B cell (primary cell): ENCODE data around the gene ERC2. TPM values are rescaled to one million over a fixed set of nuclear protein-coding genes. Genes with fewer than 3 reads are reported as not detected.

ENCODE experiments used
- ATAC-seq: fragments of 200-7000 bp; cut with Tn5 transposase; one replicate; pipeline ENCODE4 v1.10.0; 2021; ENCODE audit warnings: low read depth, mild to moderate bottlenecking, moderate number of reproducible peaks, moderate library complexity
- CTCF ChIA-PET: fragments of 350-600 bp; sonication (Branson Sonifier 250); formaldehyde crosslinking; loops from one replicate; lab custom pipeline; 2021; ENCODE audit warnings: antibody characterized with exemption, inconsistent platforms; lab: Charles Lee
- POLR2A ChIA-PET: fragments of 350-600 bp; sonication (Branson Sonifier 250); formaldehyde crosslinking; loops from one replicate; lab custom pipeline; 2021; ENCODE audit warnings: antibody characterized with exemption; lab: Charles Lee
- DNase-seq: peaks from one replicate; pipeline ENCODE4 v3.0.0; 2013
- H2AFZ ChIP-seq: 2 replicates; pipeline ENCODE4 v1.6.1; 2012; ENCODE audit warnings: mild to moderate bottlenecking, low read depth, low read length; ENCODE audit not compliant: insufficient read depth, poor library complexity, severe bottlenecking
- H3K27ac ChIP-seq, 2 donors: 1 replicate in 1 of 2; 2 replicates in 1 of 2; pipeline ENCODE4 v1.5.1; 2012 to 2013; ENCODE audit warnings: low read length in 2 of 2, mild to moderate bottlenecking in 2 of 2, moderate library complexity in 1 of 2
- H3K27me3 ChIP-seq, 4 experiments: fragments of 200-600 bp in 1 of 4; sonication (generic) in 1 of 4; replicated peaks in 1 of 4; 1 replicate in 2 of 4; 2 replicates in 2 of 4; pipeline versions ENCODE4 v1.6.1 to v1.7.0; 2013 to 2016; ENCODE audit warnings: low read length in 3 of 4, mild to moderate bottlenecking in 2 of 4, mixed read lengths in 1 of 4, moderate library complexity in 1 of 4; ENCODE audit not compliant: insufficient read depth in 4 of 4, control insufficient read depth in 3 of 4; ENCODE audit errors: control extremely low read depth in 1 of 4
- H3K36me3 ChIP-seq, 2 experiments: replicated peaks in 1 of 2; 1 replicate in 1 of 2; 2 replicates in 1 of 2; pipeline versions ENCODE4 v1.6.1 to v1.7.1; 2013; ENCODE audit warnings: low read length in 1 of 2; ENCODE audit not compliant: insufficient read depth in 2 of 2, control insufficient read depth in 1 of 2; ENCODE audit errors: control extremely low read depth in 1 of 2, extremely low read depth in 1 of 2
- H3K4me1 ChIP-seq, 2 donors: fragments of 200-600 bp in 1 of 2; sonication (generic) in 1 of 2; 1 replicate in 1 of 2; 2 replicates in 1 of 2; pipeline versions ENCODE4 v1.5.1 to v1.6.1; 2013 to 2017; ENCODE audit warnings: low read length in 2 of 2; ENCODE audit not compliant: control insufficient read depth in 2 of 2, insufficient read depth in 2 of 2
- H3K4me2 ChIP-seq: replicated peaks from 2 replicates; pipeline ENCODE3; 2012; ENCODE audit warnings: mild to moderate bottlenecking, low read depth, low read length; ENCODE audit not compliant: poor library complexity, severe bottlenecking
- H3K4me3 ChIP-seq, 5 experiments: fragments of 200-600 bp in 1 of 5; sonication (generic) in 1 of 5; 1 replicate in 3 of 5; 2 replicates in 2 of 5; pipeline versions ENCODE4 v1.5.1 to v1.7.0; 2011 to 2016; ENCODE audit warnings: low read length in 4 of 5, mild to moderate bottlenecking in 4 of 5, low read depth in 2 of 5, control low read depth in 1 of 5, moderate library complexity in 1 of 5; ENCODE audit not compliant: insufficient read depth in 1 of 5; ENCODE audit errors: control extremely low read depth in 1 of 5, extremely low read depth in 1 of 5
- H3K79me2 ChIP-seq: fragments of 200-600 bp; sonication (generic); one replicate; pipeline ENCODE4 v1.6.0; 2016; ENCODE audit warnings: low read length; ENCODE audit not compliant: control insufficient read depth, insufficient read depth
- H3K9ac ChIP-seq: fragments of 200-600 bp; sonication (generic); 2 replicates; pipeline ENCODE4 v1.6.1; 2017; ENCODE audit warnings: mild to moderate bottlenecking, low read length, moderate library complexity
- H3K9me3 ChIP-seq, 3 donors: one replicate each; pipeline versions ENCODE4 v1.6.1 to v1.7.1; 2013; ENCODE audit warnings: low read length in 2 of 3; ENCODE audit not compliant: control insufficient read depth in 2 of 3, insufficient read depth in 1 of 3; ENCODE audit errors: control extremely low read depth in 1 of 3
- H4K20me1 ChIP-seq: 2 replicates; pipeline ENCODE4 v1.6.0; 2012; ENCODE audit warnings: mild to moderate bottlenecking, low read length; ENCODE audit not compliant: insufficient read depth, control insufficient read depth, poor library complexity, severe bottlenecking
- H3K27ac Mint-ChIP-seq: one replicate; pipeline ENCODE4 v1.8.0; 2021; ENCODE audit warnings: mixed read lengths
- H3K27me3 Mint-ChIP-seq: one replicate; pipeline ENCODE4 v1.8.0; 2021; ENCODE audit warnings: mixed read lengths
- H3K4me1 Mint-ChIP-seq: one replicate; pipeline ENCODE4 v1.8.0; 2021; ENCODE audit warnings: mixed read lengths
- H3K4me3 Mint-ChIP-seq: one replicate; pipeline ENCODE4 v1.8.0; 2021; ENCODE audit warnings: mixed read lengths
- H3K9me3 Mint-ChIP-seq: one replicate; pipeline ENCODE4 v1.8.0; 2022; ENCODE audit warnings: mixed read lengths; ENCODE audit not compliant: insufficient read depth
- CTCF ChIP-seq: fragments of 200-600 bp; IDR thresholded peaks from one replicate; pipeline ENCODE4 v1.8.0; 2022; ENCODE audit warnings: antibody characterized with exemption, mild to moderate bottlenecking
- EZH2 ChIP-seq: IDR thresholded peaks from 2 replicates; pipeline ENCODE4 v1.6.1; 2012; ENCODE audit warnings: borderline replicate concordance, low read depth, mild to moderate bottlenecking, moderate library complexity, low read length; ENCODE audit not compliant: insufficient read depth, poor library complexity, severe bottlenecking
- WGBS: methylation state at CpG from one replicate; pipeline ENCODE4 v1.1.5; 2013; ENCODE audit warnings: missing lambda C conversion rate; ENCODE audit not compliant: insufficient coverage; 5-methylcytosine and 5-hydroxymethylcytosine counted together
- intact Hi-C: fragments of 100-400 bp; cut with micrococcal nuclease; formaldehyde crosslinking; loops from one replicate; pipeline ENCODE4 v1.10.0; 2022
- polyA plus RNA-seq: library from polyadenylated mRNA; depleted of rRNA; stranded (reverse); fragments of >200 nt; gene quantifications from 2 replicates; pipeline ENCODE4 v1.2.3, GENCODE V29; 2012
- total RNA-seq, 2 donors: library from RNA; stranded (reverse); fragments of 120-200 nt in 1 of 2; gene quantifications; 1 replicate in 1 of 2; 2 replicates in 1 of 2; pipeline versions ENCODE4 v1.2.3 to v1.2.4, GENCODE V29; 2013 to 2022

The ERC2 gene
- total and polyA plus RNA-seq, 2 donors (not counting 1 experiment from before 2014, with no cell fraction given): not detected

- intact Hi-C loops: no loop called here
- H3K27me3 Mint-ChIP-seq: peaks cover 4% of the 10 kb centered on the region
Measured at GRCh38 chr3:55645422-55645821, 822.8 kb downstream of the ERC2 start.

GRCh38 chr3:55643283-55643682 is 825.0 kb downstream of the ERC2 start:
- Mint-ChIP-seq H3K27me3 (peaks cover 4% of the 10 kb centered on the region), H3K27ac (no peak overlapping the region), H3K4me3 (no peak overlapping the region), H3K9me3 (no peaks in the 10 kb centered on the region), H3K4me1 (no peaks in the 10 kb centered on the region)
- Histone ChIP-seq H3K79me2 (no peaks in the 10 kb centered on the region), H3K27me3 (no peaks in the 10 kb centered on the region), H3K9me3 (peaks cover 0 to 3% (median 0%) of the 10 kb centered on the region in 3 donors), H2AFZ (no peak overlapping the region), H3K27ac (no peak overlapping the region), H3K9ac (no peak overlapping the region), H3K4me1 (no peaks in the 10 kb centered on the region), H3K4me3 (no peak overlapping the region), H4K20me1 (no peaks in the 10 kb centered on the region), H3K36me3 (no peaks in the 10 kb centered on the region), H3K4me2 (no peak overlapping the region)
- intact Hi-C loops: no loop called here
- POLR2A ChIA-PET: interaction anchor here (0.7 kb wide), 1 partner anchor 683 kb away, joined by 8 read pairs; no protein-coding TSS in a partner anchor
- CTCF ChIA-PET: no interaction called here
- no CpG with 5 or more reads among the region's 2 CpGs for WGBS
- no peak for DNase-seq
- no peak for ATAC-seq
- TF ChIP-seq CTCF: no peak
- TF ChIP-seq EZH2: no peak

More at GRCh38 chr3:55645422-55645821, 822.8 kb downstream of the ERC2 start:
- peaks cover 0 to 3% (median 0%) of the 10 kb centered on the region in 3 donors for H3K9me3 ChIP-seq
- ATAC-seq (no peak), DNase-seq (no peak)
- ChIA-PET CTCF (no interaction called here), POLR2A (no interaction called here)
- H3K79me2 ChIP-seq: no peaks in the 10 kb centered on the region
- WGBS: 68% methylated on average over 2 of the region's 4 CpGs
- H3K9ac ChIP-seq: no peak overlapping the region
- H4K20me1 ChIP-seq: no peaks in the 10 kb centered on the region
- H3K4me1 ChIP-seq: no peaks in the 10 kb centered on the region
- no peak overlapping the region for H3K4me2 ChIP-seq
- Mint-ChIP-seq H3K9me3 (no peaks in the 10 kb centered on the region), H3K4me3 (no peak overlapping the region), H3K27ac (no peak overlapping the region), H3K4me1 (no peaks in the 10 kb centered on the region)
- H3K4me3 ChIP-seq: no peak overlapping the region
- H3K27ac ChIP-seq: no peak overlapping the region
- no peak overlapping the region for H2AFZ ChIP-seq
- H3K27me3 ChIP-seq: no peaks in the 10 kb centered on the region
- TF ChIP-seq CTCF (no peak), EZH2 (no peak)
- no peaks in the 10 kb centered on the region for H3K36me3 ChIP-seq
